Frontal cortex (tissue), 4 donors: ENCODE data around the gene AKT1. TPM values are rescaled to one million over a fixed set of nuclear protein-coding genes. Genes with fewer than 3 reads are reported as not detected.
"Not testable (repeated sequence)": the region's sequence is repeated elsewhere in the genome, so short reads cannot be mapped to it uniquely, and the experiment has no call there.

Experiments used
- DNase-seq, 2 donors: peaks; one replicate each; pipeline ENCODE4 v3.0.0; 2012; ENCODE audit warnings: low spot score in 2 of 2
- FAIRE-seq: peaks from 2 replicates; lab custom pipeline; 2012; peaks lifted over from hg19 to GRCh38; lab: Jason Lieb, UNC
- total RNA-seq: library from RNA; depleted of rRNA; stranded (reverse); fragments of >200 nt; gene quantifications from one replicate; pipeline ENCODE4 v1.2.3, GENCODE V29; 2014
- donor health status: control.
- donor health status: control.
- donor health status: control.

Gene AKT1
- 130 TPM for total RNA-seq

- peak in 1 of 2 donors; percentile 68 for DNase-seq
- no peak for FAIRE-seq
These were observed at the start of gene AKT1 for GRCh38 chr14:104794993-104795780. Gene AKT1 (minus strand): TSS chr14:104795748. CDS start chr14:104792643, 3,105 bp downstream.

GRCh38 chr14:104845033-104845666 lies 49.6 kb upstream of the AKT1 start:
- DNase-seq (no peak), FAIRE-seq (no peak)

GRCh38 chr14:104844306-104845032 lies 48.9 kb upstream of the AKT1 start:
- DNase-seq (no peak), FAIRE-seq (no peak)

- DNase-seq (peak in 1 of 2 donors; percentile 35), FAIRE-seq (no peak)
These were observed 48.1 kb upstream of the AKT1 start for GRCh38 chr14:104843442-104844305.

DNA sequence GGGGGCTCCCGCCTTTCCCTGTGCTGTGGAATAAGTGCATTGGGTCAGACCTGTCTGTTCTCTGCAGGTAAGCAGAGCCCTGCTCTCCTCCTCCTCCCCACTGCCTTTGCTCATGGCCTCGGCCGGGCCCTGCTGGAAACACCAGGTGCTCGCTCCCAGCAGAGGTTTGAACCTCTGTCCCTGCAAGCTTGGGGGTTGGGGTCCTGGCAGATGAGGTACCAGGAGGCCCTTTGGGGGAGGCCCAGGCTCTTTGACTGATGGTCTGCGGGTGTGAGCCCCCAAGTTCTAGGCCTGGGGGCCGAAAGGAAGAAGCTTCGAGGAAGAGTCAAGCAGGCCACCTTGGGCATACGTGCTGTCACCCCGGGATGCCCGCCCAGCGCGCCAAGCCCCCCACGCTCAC lies 47.5 kb upstream of the AKT1 start:
- DNase-seq: no peak

GRCh38 chr14:104841730-104842129 lies 46.2 kb upstream of the AKT1 start:
- DNase-seq (no peak), FAIRE-seq (no peak)

More for the DNA sequence above, 47.5 kb upstream of the AKT1 start:
- FAIRE-seq: no peak

DNA sequence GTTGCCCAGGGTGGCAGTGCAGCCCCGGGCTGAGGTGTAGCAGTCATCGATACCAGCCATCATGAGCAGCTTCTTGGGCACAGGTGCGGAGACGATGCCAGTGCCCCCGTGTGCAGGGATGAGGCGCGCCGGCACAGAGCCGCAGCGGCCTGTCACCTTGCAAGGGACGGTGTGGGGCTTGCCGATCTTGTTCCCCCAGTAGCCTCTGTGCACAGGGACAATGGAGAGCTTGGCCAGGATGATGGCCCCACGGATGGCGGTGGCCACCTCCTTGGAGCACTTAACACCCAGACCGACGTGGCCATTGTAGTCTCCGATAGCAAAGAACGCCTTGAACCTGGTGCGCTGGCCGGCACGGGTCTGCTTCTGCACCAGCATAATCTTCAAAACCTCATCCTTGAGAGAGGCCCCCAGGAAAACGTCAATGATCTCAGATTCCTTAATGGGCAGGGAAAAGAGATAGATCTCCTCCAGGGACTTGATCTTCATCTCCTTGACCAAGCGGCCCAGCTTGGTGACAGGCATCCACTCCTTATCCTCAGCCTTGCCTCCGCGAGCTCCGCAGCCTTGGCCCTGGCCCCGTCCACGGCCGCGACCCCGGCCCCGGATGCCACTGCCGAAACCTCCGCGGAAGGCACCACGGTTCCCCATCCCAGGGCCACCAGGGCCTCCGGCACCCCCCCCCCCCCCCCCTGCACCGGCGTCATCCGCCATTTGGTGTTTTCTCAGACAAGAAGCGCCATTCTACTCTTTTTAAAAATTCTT lies 40.8 kb upstream of the AKT1 start:
- not testable (repeated sequence) for FAIRE-seq, DNase-seq

- no peak for DNase-seq
- FAIRE-seq: no peak
These were observed 35.2 kb upstream of the AKT1 start for GRCh38 chr14:104830781-104831180.

DNA sequence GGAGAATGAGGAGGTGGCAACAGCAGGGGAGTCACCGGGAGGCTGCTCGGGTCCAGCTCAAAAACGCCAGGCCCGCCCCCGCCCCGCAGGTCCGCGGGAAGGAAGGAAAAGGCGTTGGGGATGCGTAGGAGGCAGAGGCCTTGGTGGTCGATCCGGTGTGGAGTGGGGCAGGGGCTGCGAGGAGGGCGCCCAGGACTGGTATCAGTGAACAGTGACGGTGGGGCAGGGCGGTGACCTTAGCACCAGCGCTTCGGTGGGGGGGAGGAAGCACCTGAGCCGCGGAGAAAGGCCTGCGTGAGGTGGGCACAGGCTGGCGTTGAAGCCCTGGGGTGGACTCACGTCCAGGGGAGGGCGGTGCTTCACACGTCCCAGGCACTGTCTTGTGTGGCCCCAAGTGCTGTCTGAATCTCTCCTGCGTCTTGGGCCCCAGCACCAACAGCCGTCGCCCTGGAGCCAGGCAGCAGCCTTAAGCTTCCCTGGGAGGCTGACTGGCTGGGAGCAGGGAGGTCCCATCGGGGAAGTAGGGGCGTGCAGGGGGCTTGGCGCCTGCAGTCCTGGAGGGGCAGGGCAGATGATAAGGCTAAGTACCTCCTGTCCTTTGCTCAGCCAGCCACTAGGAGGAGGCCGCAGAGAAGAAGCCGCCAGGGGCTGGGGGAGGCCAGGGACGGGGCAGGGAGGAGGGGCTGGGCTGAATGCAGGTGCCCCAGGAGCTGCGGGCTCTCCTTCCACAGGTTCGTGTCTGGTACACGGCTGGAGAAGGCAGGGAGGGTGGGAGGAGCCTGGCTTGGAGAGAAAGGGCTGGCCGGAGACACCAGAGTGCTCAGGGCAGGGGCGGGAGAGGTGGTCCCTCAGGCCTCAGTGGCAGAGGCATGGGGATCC lies 31.9 kb upstream of the AKT1 start:
- FAIRE-seq: no peak
- DNase-seq: no peak

DNA sequence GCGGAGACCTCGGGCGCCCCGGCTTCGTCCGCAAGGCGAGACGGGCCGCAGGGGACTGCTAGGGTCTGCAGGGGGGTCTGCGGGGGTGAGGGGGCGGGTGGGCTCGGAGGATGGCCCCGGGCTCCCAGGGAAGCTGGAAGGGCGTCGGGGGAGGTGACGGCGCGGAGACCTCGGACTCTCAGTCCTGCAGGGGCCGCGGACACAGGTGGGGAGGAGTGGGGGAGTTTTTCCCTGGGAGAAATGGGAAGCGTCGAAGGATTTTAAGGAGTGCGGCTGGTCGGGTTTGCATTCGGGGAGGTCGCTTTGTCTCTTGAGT lies 31.3 kb upstream of the AKT1 start:
- FAIRE-seq (no peak), DNase-seq (no peak)

DNA sequence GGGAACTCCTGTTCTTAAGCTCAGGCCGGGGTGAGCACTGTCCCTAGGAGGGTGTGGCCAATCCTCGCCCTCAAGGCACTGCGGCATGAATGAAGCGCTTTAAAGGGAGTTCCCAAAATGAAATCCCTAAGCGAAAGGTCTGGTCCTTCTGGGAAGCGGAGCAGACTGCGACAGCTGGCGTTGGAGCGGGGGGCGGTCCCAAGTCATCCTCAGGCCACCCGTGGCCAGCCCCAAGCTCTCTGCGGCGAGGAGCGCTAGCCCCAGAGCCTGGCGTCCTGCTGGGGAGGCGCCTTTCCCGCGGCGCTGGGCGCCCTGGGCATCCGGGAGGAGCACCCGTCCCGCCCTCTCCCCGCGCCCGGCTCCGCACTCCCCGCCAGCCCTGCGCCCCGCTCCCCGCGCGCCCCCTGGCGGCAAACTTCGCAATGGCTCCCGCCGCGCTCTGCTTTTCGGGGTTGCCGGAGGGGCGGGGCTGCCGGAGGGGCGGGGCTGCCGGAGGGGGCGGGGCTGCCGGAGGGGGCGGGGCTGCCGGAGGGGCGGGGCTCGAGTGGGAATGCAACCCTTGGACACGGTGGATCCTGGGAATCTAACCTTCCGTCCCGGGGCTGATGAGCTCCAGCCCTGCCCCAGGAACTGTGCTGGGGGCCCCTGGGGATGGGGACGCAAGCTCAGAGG lies 30.8 kb upstream of the AKT1 start:
- DNase-seq (peak; percentile 88 to 93), FAIRE-seq (no peak)

GRCh38 chr14:104824353-104824997 lies 28.9 kb upstream of the AKT1 start:
- no peak for FAIRE-seq

DNA sequence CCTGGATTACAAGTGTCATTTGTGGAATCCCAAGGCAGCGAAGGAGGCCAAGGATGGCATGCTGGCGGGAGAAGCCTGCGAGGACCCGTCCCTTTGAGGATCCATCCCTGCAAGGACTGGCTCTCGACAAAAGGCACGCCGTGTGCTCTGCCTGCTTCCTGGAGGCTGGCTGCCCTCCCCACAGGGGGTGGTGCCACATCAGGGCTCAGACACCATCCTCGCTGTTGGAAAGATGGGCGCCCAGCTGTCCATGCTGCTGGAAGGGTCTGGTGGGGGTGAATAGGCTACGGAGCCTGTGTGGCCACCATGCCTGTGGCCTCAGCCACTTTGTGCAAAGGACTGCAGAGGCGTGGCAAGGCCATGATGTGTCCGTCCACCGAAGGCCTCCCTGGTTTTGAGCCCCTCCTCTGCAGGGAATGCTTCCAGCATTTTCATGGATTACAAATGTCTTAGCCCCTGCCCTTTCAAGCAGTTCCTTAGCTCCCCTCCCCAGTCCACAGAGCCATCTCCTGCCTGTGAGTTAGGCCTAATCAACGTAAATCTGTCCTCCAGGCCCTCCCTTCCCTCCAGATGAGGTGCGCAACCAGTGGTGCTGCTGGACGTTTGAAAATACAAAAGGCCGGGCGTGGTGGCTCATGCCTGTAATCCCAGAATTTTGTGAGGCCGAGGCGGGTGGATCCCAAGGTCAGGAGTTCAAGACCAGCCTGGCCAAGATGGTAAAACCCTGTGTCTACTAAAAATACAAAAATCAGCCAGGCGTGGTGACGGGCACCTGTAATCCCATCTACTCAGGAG lies 27.5 kb upstream of the AKT1 start:
- no peak for FAIRE-seq

More at GRCh38 chr14:104824353-104824997, 28.9 kb upstream of the AKT1 start:
- no peak for DNase-seq

GRCh38 chr14:104821971-104822608 lies 26.5 kb upstream of the AKT1 start:
- FAIRE-seq (no peak), DNase-seq (no peak)

More for the DNA sequence above, 27.5 kb upstream of the AKT1 start:
- no peak for DNase-seq

- FAIRE-seq (no peak), DNase-seq (no peak)
These were observed 25.8 kb upstream of the AKT1 start for GRCh38 chr14:104821229-104821945.
